C4-2B (cell line): ENCODE data around the gene ZNF79.

Experiments used
- H3K27ac ChIP-seq: fragments of 450-650 bp; 2 replicates; pipeline ENCODE4 v1.5.1; 2017
- CTCF ChIP-seq: fragments of 450-650 bp; conservative IDR thresholded peaks from 2 replicates; pipeline ENCODE4 v1.5.1; 2017; ENCODE audit warnings: mild to moderate bottlenecking
- ZFX ChIP-seq: fragments of 450-650 bp; IDR thresholded peaks from 2 replicates; pipeline ENCODE4 v1.6.1; 2017

Gene ZNF79

GRCh38 chr9:127445851-127446712 is 21.9 kb downstream of the ZNF79 start:
- H3K27ac ChIP-seq, result no peak overlapping the region; the same call in 1 of the 2 replicates
- TF ChIP-seq CTCF, result no peak
- no peak for TF ChIP-seq ZFX

GRCh38 chr9:127446713-127447415 is 22.7 kb downstream of the ZNF79 start:
- peak overlapping the region; percentile 11 for H3K27ac ChIP-seq
- TF ChIP-seq ZFX, result no peak
- TF ChIP-seq CTCF, result no peak

- TF ChIP-seq ZFX, result no peak
- TF ChIP-seq CTCF, result no peak
- H3K27ac ChIP-seq, result peak overlapping the region; percentile 11
Measured at GRCh38 chr9:127447416-127448111, 23.4 kb downstream of the ZNF79 start.

GRCh38 chr9:127448112-127448805 is 24.1 kb downstream of the ZNF79 start:
- no peak for TF ChIP-seq CTCF
- no peak for TF ChIP-seq ZFX
- peak overlapping the region; percentile 96; the same call in 1 of the 2 replicates for H3K27ac ChIP-seq

- TF ChIP-seq ZFX (no peak), CTCF (no peak)
- peak overlapping the region; percentile 96 for H3K27ac ChIP-seq
Measured at GRCh38 chr9:127449332-127449966, 25.3 kb downstream of the ZNF79 start.

GRCh38 chr9:127450243-127450760 is 26.1 kb downstream of the ZNF79 start:
- H3K27ac ChIP-seq, result peak overlapping the region; percentile 96

More at GRCh38 chr9:127450243-127450760, 26.1 kb downstream of the ZNF79 start:
- TF ChIP-seq CTCF, result no peak
- TF ChIP-seq ZFX, result no peak
